OCI-LY7 (cell line): ENCODE measurements around the gene MAP4K2. TPM values are rescaled to one million over a fixed set of nuclear protein-coding genes. Genes with fewer than 3 reads are reported as not detected.

Experiments
- BruUV-seq: library from RNA; stranded (reverse); fragments of 400-500 nt; replicated peaks from 2 replicates; lab custom pipeline; 2021; lab: Mats Ljungman, UMichigan
- CTCF ChIA-PET: fragments of 300-600 bp; sonication (Branson Sonifier 250); formaldehyde crosslinking; loops from one replicate; lab custom pipeline; 2022; ENCODE audit warnings: antibody characterized with exemption; ENCODE audit not compliant: unreplicated experiment; lab: Charles Lee
- POLR2A ChIA-PET: fragments of 300-600 bp; sonication (Branson Sonifier 250); formaldehyde crosslinking; loops from one replicate; lab custom pipeline; 2022; ENCODE audit warnings: antibody characterized with exemption; lab: Charles Lee
- DNase-seq: peaks from one replicate; pipeline ENCODE4 v3.0.0-alpha.2; 2015; ENCODE audit warnings: low spot score
- H2AFZ ChIP-seq: fragments of 200-600 bp; sonication (generic), shearing (Covaris generic); 2 replicates; pipeline ENCODE4 v1.6.1; 2014; ENCODE audit warnings: mild to moderate bottlenecking, antibody characterized with exemption, low read length, moderate library complexity
- H3K27ac ChIP-seq: fragments of 200-600 bp; sonication (generic); 2 replicates; pipeline ENCODE4 v1.5.1; 2014; ENCODE audit warnings: mixed run types, low read depth, mild to moderate bottlenecking, moderate library complexity, low read length, inconsistent platforms; ENCODE audit not compliant: poor library complexity, severe bottlenecking
- H3K36me3 ChIP-seq: fragments of 200-600 bp; sonication (generic); 2 replicates; pipeline ENCODE4 v1.6.1; 2014; ENCODE audit warnings: mild to moderate bottlenecking, antibody characterized with exemption, low read length, moderate library complexity, mixed read lengths; ENCODE audit not compliant: insufficient read depth
- H3K4me1 ChIP-seq: fragments of 200-600 bp; sonication (generic); 2 replicates; pipeline ENCODE4 v1.5.1; 2014; ENCODE audit warnings: mild to moderate bottlenecking, low read length; ENCODE audit not compliant: insufficient read depth, poor library complexity, severe bottlenecking
- H3K4me2 ChIP-seq: fragments of 200-600 bp; sonication (generic); 2 replicates; pipeline ENCODE4 v1.6.1; 2014; ENCODE audit warnings: mild to moderate bottlenecking, low read length
- H3K4me3 ChIP-seq: fragments of 200-600 bp; sonication (generic); 2 replicates; pipeline ENCODE4 v1.5.1; 2014; ENCODE audit warnings: mild to moderate bottlenecking, low read depth, low read length; ENCODE audit not compliant: poor library complexity, severe bottlenecking
- H3K79me2 ChIP-seq: fragments of 200-600 bp; sonication (generic); 2 replicates; pipeline ENCODE4 v1.6.1; 2016; ENCODE audit warnings: low read depth, mild to moderate bottlenecking, low read length, moderate library complexity, mixed read lengths; ENCODE audit not compliant: insufficient read depth
- H3K9me2 ChIP-seq: fragments of 200-600 bp; sonication (generic); 2 replicates; pipeline ENCODE4 v1.6.1; 2016; ENCODE audit warnings: mild to moderate bottlenecking, low read length, mixed read lengths; ENCODE audit not compliant: insufficient read depth
- H3K9me3 ChIP-seq: fragments of 200-600 bp; sonication (generic); 2 replicates; pipeline ENCODE4 v1.6.1; 2014; ENCODE audit warnings: mild to moderate bottlenecking, mixed run types, low read length, mixed read lengths
- H4K20me1 ChIP-seq: fragments of 200-600 bp; sonication (generic); 2 replicates; pipeline ENCODE4 v1.6.1; 2014; ENCODE audit warnings: mild to moderate bottlenecking, antibody characterized with exemption, low read length, moderate library complexity, mixed read lengths; ENCODE audit not compliant: insufficient read depth
- CTCF ChIP-seq: fragments of 200-600 bp; sonication (generic); conservative IDR thresholded peaks from 2 replicates; pipeline ENCODE4 v1.5.1; 2014; ENCODE audit warnings: mild to moderate bottlenecking, antibody characterized with exemption, low read length, moderate library complexity, mixed read lengths
- EZH2phosphoT487 ChIP-seq: fragments of 200-600 bp; sonication (generic); IDR thresholded peaks from 2 replicates; pipeline ENCODE4 v1.6.1; 2018; ENCODE audit warnings: low read depth, borderline replicate concordance, mild to moderate bottlenecking, mixed run types, antibody characterized with exemption, low read length, moderate library complexity, mixed read lengths
- intact Hi-C: fragments of 100-400 bp; cut with micrococcal nuclease; formaldehyde crosslinking; loops from one replicate; pipeline ENCODE4 v1.10.0; 2022; ENCODE audit not compliant: unreplicated experiment
- total RNA-seq, 2 experiments: library from RNA; depleted of rRNA in 1 of 2; stranded (reverse); fragments of >200 nt in 1 of 2; shearing (Covaris generic) in 1 of 2; gene quantifications; 2 replicates each; pipeline ENCODE4 v1.2.3, GENCODE V29; 2014 to 2022

The MAP4K2 gene
- total RNA-seq, 2 experiments from 2014 or later = 110 to 115 TPM

DNA sequence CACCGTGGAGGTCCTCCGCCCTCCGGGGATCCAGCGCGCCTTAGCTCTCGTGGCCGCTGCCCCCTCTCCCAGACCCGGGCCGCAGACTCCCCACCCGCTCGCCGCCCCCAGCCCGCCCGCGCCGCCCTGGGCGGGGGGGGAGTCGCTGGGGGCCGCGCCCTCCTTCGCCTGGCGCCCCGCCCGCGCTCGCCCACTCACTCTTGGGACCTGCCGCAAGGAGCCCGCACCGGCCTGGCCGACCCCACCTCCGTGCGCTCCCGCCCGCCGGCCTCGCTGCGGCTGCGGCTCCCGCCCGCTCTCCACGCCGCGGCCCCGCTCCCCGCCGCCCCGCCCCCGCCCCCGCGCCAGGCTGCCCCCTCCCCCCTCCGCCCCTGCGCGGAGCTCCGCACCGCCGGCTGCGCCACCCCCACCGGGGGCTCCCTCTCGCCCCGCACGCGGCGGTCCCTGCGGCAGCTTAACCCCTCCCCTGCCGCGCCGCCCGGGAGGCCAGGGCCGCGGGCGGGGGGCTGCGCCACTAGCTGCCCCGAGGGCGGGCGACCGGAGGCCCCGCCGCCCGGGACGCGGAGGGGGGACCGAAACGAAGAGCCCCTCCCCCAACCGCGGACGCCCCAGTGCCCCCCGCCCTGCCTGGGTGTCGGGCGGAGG, 58.3 kb downstream of the MAP4K2 start:
- H3K27ac ChIP-seq = peak overlapping the region; percentile 95
- H3K79me2 ChIP-seq = peaks cover 6% of the 10 kb centered on the region; the same call in 1 of the 2 replicates
- TF ChIP-seq EZH2phosphoT487 (no peak), CTCF (no peak)
- H3K4me2 ChIP-seq = peak overlapping the region; percentile 97
- 0 out of 2 replicates have a peak, but pooled peaks cover 7% of the 10 kb centered on the region for H4K20me1 ChIP-seq
- H3K4me1 ChIP-seq = peaks cover 42% of the 10 kb centered on the region
- H3K4me3 ChIP-seq = peak overlapping the region; percentile 89
- H3K9me3 ChIP-seq = no peaks in the 10 kb centered on the region
- H3K36me3 ChIP-seq = peaks cover 23% of the 10 kb centered on the region
- no TSS peak for BruUV-seq
- ChIA-PET CTCF (interaction anchor here (0.6 to 1.9 kb wide), 3 partner anchors 27 to 494 kb away, joined by 3 to 6 read pairs (median 4); no protein-coding TSS in a partner anchor), POLR2A (interaction anchor here (0.7 to 2.1 kb wide), 7 partner anchors 16 to 104 kb away, joined by 3 to 5 read pairs (median 4); partner anchors contain the start of gene SF1)
- no peaks in the 10 kb centered on the region for H3K9me2 ChIP-seq
- no peak for DNase-seq
- intact Hi-C loops = loop anchor here (1.0 to 5.0 kb wide), 3 partner anchors 34 to 133 kb away; partner anchors contain the start of genes EHD1 and SF1
- H2AFZ ChIP-seq = no peak overlapping the region

DNA sequence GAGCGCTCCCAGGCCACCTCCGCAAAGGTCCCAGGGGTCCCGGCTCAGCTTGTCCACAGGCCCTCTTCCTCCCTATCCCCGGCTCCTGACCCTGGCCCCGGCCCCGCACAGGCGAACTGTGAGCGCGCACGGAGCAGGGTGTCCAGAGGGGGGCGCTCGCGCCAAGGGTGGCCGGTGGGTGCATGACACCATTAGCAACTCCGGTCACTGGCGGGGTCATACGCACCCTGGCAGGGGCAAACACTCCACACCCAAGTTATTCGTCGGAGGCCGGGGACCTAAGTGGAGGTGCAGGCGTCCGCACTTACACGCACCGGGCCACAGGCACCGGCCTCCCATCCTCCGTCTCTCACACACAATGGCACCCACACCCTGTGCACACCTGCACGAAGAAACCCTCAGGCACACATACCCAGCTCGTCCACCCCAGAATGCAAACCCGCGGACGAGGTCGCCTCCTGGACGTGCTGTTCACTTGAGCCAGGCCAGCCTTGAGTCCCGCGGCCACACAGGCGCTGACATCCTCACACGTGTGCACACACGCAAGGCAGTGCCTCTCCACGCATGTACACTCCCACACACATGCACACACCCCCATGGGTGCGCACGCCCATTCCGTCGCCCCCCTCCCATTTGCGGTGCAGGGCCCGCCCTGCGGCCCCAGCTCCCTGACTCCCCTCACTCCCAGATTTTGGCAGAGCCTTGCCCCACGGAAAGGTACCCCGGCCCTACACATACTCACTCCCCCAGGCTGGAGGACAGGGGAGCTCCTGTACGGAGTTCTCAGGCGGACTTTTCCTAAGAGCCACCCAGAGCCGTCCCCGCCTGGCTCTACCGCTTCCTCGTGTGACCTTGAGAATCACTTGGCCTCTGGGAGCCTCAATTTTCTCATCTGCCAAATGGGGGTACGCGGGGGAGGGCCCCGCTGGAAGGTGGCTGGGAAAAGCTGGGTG, 59.1 kb downstream of the MAP4K2 start, which contains the start of gene RASGRP2:
Gene RASGRP2, minus strand, starts transcription at position 552 of the 953 bp plus-strand sequence. CDS start 1,276 bp downstream, outside the sequence.
- Histone ChIP-seq H3K9me3 (no peaks in the 10 kb centered on the region), H3K79me2 (peaks cover 6% of the 10 kb centered on the region; the same call in 1 of the 2 replicates), H3K4me2 (peak within 1 kb of the TSS; percentile 97), H3K4me3 (peak within 1 kb of the TSS; percentile 89), H3K36me3 (peaks cover 31% of the 10 kb centered on the region), H2AFZ (no peak within 1 kb of the TSS), H3K9me2 (no peaks in the 10 kb centered on the region), H3K4me1 (peaks cover 40% of the 10 kb centered on the region), H3K27ac (peak within 1 kb of the TSS; percentile 95), H4K20me1 (0 out of 2 replicates have a peak, but pooled peaks cover 7% of the 10 kb centered on the region)
- intact Hi-C loops = loop anchor here (1.0 to 5.0 kb wide), 5 partner anchors 19 to 133 kb away; partner anchors contain the start of genes EHD1 and MAP4K2
- peak; percentile 89 for DNase-seq
- no TSS peak for BruUV-seq
- ChIA-PET POLR2A (interaction anchor here (0.9 to 2.1 kb wide), 8 partner anchors 17 to 105 kb away, joined by 3 to 5 read pairs (median 4); partner anchors contain the start of gene SF1), CTCF (interaction anchor here (0.6 to 1.9 kb wide), 4 partner anchors 28 to 493 kb away, joined by 3 to 6 read pairs (median 4); no protein-coding TSS in a partner anchor)
- TF ChIP-seq CTCF (peak; percentile 86), EZH2phosphoT487 (no peak)
